SU-DHL-6 (cell line): ENCODE results near the gene KCNK3.

ENCODE experiments used
- CTCF ChIP-seq: fragments of 200-600 bp; sonication (generic); IDR thresholded peaks from one replicate; pipeline ENCODE4 v1.5.1; 2017; ENCODE audit warnings: antibody characterized with exemption, mild to moderate bottlenecking, low read length, moderate library complexity; ENCODE audit not compliant: insufficient read depth, poor library complexity, severe bottlenecking
- EZH2phosphoT487 ChIP-seq: fragments of 200-600 bp; sonication (generic), shearing (Covaris generic); conservative IDR thresholded peaks from 2 replicates; pipeline ENCODE4 v1.6.1; 2018; ENCODE audit warnings: mild to moderate bottlenecking, antibody characterized with exemption, low read length, moderate library complexity, mixed read lengths

- no peak for TF ChIP-seq CTCF
- TF ChIP-seq EZH2phosphoT487: no peak
These were observed 20.3 kb downstream of the KCNK3 start for GRCh38 chr2:26712486-26713465.
